ENCODE measurements around the gene OR2A7. TPM values are rescaled to one million over a fixed set of nuclear protein-coding genes. Genes with fewer than 3 reads are reported as not detected.

OR2A7 gene
- not detected in 2 replicates for total RNA-seq

GRCh38 chr7:144264692-144265091 is at the start of gene OR2A7:
OR2A7 (minus strand) TSS chr7:144264792; CDS start chr7:144259628, 5,164 bp downstream.

DNA sequence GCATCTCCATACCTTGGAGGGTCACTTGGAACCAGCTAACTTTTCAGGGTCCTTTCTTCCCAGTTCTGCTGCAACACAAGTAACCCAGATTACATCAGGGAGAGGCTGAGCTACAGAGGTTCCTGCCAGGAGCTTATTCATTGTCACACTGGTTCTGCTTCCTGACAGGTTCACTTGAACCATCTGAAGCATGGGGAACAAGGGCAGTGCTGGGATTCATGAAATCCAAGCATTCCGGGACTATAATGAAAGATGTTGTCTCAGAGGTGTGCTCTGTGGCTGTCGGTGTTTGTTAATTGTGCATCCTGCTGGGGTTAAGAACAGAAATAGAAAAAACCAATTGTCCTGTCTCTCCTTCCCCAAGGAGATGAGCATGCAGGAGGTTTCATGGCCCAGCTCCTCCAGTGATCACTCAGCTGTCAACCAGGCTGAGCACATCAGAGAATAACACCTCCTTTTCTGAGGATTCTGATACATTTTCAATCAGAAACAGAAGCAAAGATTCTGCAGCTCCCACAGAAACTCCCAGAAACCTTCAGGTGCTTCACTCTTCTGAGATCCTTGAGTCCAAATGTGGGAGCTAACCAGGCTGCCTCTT is 47.4 kb upstream of the OR2A7 start, which contains the start of gene OR2A1:
TSS of gene OR2A1 (plus strand) at position 548 of the 598 bp plus-strand sequence. CDS start 5,706 bp downstream, outside the sequence.

DNA sequence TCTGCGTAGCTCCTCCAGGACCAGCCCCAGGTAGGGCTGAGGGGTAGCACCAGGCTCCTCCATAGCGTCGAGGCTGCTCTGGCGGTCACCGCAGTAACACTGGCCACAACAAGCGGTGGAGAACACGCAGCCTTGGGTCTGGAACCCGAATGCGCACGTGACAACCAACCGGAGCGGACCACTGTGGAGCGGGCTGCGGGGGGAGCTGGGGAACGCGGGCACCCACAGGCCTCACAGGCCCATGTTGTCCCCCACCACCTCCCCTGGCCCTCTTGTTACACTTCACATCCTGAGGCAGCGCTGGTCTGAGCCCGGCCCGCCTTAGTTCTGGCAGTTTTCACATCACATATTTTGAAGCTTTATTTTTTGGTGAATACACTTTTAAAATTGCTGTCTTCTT is 4.6 kb upstream of the OR2A7 start, which contains the start of gene CTAGE8:
TSS of gene CTAGE8 (minus strand) at position 101 of the 400 bp plus-strand sequence. CDS start at position 63, 38 bp downstream.

GRCh38 chr7:144239365-144239764 is 25.2 kb downstream of the OR2A7 start, which contains the start of gene OR2A42:
OR2A42 (minus strand) TSS chr7:144239605; CDS start chr7:144232843, 6,762 bp downstream.

Other genes starting within 250 kb of the OR2A7 start
- not detected in 2 replicates for gene OR2A5, start 215.8 kb downstream of the OR2A7 start, total RNA-seq
- not detected in 2 replicates for gene OR2A25, start 195.0 kb downstream of the OR2A7 start, total RNA-seq
- gene OR2A12, start 178.5 kb downstream of the OR2A7 start, total RNA-seq: not detected in 2 replicates
- not detected in 2 replicates for gene OR2A2, start 155.2 kb downstream of the OR2A7 start, total RNA-seq
- not detected in 2 replicates for gene OR2A14, start 141.6 kb downstream of the OR2A7 start, total RNA-seq
- 0.19 and 0.28 TPM in 2 replicates for gene CTAGE4, start 81.3 kb downstream of the OR2A7 start, total RNA-seq
- 0.85 and 1.5 TPM in 2 replicates for gene ARHGEF35, start 69.0 kb downstream of the OR2A7 start, total RNA-seq
- under 0.01 TPM in 1 of 2 replicates, not detected in the other for gene OR2A42, start 25.2 kb downstream of the OR2A7 start, total RNA-seq
- 0.19 TPM in 1 of 2 replicates, not detected in the other for gene CTAGE8, start 4.5 kb upstream of the OR2A7 start, total RNA-seq
- gene OR2A1, start 47.6 kb upstream of the OR2A7 start, total RNA-seq: under 0.01 TPM in 1 of 2 replicates, not detected in the other
- gene ARHGEF5, start 90.6 kb upstream of the OR2A7 start, total RNA-seq: 1.1 and 2.1 TPM in 2 replicates
- not detected in 2 replicates for gene NOBOX, start 138.9 kb upstream of the OR2A7 start, total RNA-seq

All from regular cardiac myocyte (primary cell).